GM12873 (cell line): ENCODE data around the gene ATP4B.

Source experiments
- TF ChIP-seq, protein P1 (sequence below): IDR thresholded peaks from 2 replicates; pipeline ENCODE4 v1.5.1; 2012; ENCODE audit warnings: low read depth, mild to moderate bottlenecking, moderate library complexity, low read length, control low read depth; ENCODE audit not compliant: insufficient read depth; ENCODE audit errors: missing control alignments

The ATP4B gene

DNA sequence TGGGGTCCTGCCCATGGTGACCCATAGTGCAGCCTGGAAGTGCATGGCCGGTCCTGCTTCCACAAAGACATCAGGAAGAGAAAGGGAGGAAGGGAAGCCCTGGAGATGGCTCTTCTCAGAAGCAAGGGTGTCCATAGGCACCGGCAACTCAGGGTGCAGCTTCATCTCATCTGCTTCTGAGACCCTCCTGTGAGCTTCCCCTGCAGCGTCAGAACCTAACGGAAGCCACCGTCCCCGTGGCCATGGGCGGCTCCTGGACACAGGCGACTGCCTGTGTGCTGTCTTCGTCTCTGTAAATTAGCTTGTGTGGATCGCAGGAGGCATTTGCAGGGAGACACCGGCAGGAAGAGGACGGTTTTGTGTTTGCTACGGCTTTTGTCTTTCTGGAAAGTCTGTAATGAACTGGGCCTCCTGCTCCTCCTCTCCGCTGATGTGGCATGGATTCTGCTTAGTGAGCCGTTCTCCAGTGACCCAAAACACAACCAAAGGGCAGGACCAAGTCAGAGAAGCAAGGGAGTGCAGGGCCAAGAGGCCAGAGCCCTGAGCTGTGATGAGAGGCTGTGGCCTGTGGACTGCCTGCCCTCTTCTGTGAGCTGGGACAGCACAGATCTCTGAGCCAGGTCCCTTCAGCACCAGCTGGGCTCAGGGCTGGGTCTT lies 2.5 kb downstream of the ATP4B start:
- TF ChIP-seq, protein P1, sequence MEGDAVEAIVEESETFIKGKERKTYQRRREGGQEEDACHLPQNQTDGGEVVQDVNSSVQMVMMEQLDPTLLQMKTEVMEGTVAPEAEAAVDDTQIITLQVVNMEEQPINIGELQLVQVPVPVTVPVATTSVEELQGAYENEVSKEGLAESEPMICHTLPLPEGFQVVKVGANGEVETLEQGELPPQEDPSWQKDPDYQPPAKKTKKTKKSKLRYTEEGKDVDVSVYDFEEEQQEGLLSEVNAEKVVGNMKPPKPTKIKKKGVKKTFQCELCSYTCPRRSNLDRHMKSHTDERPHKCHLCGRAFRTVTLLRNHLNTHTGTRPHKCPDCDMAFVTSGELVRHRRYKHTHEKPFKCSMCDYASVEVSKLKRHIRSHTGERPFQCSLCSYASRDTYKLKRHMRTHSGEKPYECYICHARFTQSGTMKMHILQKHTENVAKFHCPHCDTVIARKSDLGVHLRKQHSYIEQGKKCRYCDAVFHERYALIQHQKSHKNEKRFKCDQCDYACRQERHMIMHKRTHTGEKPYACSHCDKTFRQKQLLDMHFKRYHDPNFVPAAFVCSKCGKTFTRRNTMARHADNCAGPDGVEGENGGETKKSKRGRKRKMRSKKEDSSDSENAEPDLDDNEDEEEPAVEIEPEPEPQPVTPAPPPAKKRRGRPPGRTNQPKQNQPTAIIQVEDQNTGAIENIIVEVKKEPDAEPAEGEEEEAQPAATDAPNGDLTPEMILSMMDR, result no peak

- TF ChIP-seq, protein P1, result no peak
Observed at GRCh38 chr13:113654591-113655345, 3.2 kb downstream of the ATP4B start.

DNA sequence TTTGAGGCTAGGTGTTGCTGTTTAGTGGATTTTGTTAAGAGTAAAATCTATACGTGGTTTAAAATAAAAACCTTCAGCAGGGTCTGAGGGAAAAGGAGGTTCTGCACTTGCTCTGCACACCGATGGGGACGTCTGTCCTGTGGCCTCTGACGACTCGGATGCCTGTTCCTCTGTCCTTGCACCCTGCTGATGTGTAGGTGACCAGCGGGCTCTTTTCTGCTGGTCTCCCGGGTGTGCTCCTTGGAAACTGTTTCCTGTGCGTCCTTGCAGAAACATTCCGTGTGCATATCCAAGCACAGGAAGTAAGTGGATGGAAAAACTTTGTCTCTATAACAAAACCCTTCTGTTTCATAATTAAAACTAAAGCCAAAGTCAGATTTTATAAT lies 3.8 kb downstream of the ATP4B start:
- TF ChIP-seq, protein P1, result no peak

DNA sequence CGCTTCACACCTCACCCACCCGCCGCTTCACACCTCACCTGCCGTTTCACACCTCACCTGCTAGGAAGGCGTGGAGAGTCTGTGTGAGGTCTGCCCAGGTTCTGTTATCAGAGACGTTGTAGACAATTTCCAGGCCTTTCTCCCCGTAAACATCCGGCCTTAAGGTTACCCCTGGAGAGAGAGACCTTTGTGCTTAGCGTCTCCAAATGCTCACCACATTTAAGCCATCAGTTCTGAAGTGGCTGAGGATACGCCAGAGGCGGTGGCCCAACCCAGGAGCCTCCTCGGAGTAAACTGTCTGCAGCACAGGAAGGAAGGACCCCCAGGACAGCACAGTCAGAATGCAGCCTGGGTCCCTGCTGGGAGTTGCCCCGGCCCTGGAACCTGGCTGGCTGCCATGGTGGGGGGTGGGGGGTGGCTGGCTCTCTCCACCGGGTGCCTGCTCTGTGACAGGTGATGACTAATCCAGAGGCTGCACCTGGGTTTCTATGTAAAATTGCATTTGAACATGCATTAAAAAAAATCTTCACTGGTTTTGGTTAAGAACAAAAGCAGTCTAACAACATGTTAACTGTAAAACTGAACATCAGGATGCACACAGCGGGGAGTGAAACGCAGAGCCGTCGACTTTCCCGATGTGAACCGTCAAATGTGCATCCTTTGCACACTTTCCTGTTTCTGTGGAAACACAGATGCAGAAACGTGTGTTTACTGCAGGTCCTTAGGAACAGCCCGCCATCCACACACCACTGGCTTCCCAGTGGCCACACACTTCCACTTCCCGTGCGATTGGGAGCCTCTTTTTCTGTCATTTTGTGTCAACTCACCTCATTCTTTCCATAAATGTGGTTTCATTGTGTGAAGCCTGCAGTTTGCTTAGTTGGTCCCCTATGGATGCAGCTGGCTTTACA lies 4.5 kb downstream of the ATP4B start:
- TF ChIP-seq, protein P1, result no peak

GRCh38 chr13:113652404-113653263 lies 5.4 kb downstream of the ATP4B start:
- TF ChIP-seq, protein P1, result no peak

- TF ChIP-seq, protein P1, result no peak
Observed at GRCh38 chr13:113651511-113652403, 6.2 kb downstream of the ATP4B start.
